ENCODE results near the gene SYAP1. TPM values are rescaled to one million over a fixed set of nuclear protein-coding genes. Genes with fewer than 3 reads are reported as not detected.
"Not testable (repeated sequence)": the region's sequence is repeated elsewhere in the genome, so short reads cannot be mapped to it uniquely, and the experiment has no call there.

The SYAP1 gene
- total and polyA plus RNA-seq, 10 of the 15 experiments (the other 5 are each of a cell fraction or from before 2014, with no cell fraction given): 5.9 to 29.9 (median 16.2) TPM

DNA sequence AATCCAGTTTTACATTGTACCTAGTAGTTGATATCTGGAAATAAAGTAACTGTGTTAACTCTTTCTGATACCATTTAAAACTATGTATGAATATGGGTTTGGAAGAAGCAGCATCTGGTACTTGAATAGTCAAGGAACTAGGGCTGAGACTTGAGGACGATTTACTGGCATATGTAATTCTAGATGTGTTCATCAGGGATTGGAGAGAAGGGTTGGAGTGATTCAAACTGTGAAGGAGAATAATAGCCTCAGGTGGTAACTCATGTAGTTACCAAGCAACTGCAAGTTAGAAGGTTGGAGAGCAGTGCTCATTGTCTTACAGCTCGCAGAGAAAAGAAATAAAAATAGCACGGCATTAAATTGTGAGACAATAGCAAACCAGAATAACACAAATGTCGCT, 37.3 kb downstream of the SYAP1 start (continued):
- no peak for TF ChIP-seq RCOR1 (conservative IDR thresholded peaks at IDR 0.05; ENCODE audit: low read depth, low read length)
- no peak for TF ChIP-seq JUNB (IDR thresholded peaks at IDR 0.05)
- TF ChIP-seq MTA3 (IDR thresholded peaks at IDR 0.05; ENCODE audit: borderline replicate concordance, low read length): no peak
- no peak for TF ChIP-seq SIN3A (IDR thresholded peaks at IDR 0.05; ENCODE audit: low read depth, low read length)
- no peak for TF ChIP-seq LARP7 (IDR thresholded peaks at IDR 0.05)

GRCh38 chrX:16761500-16761899, 42.1 kb downstream of the SYAP1 start:
- FAIRE-seq; H2AFZ ChIP-seq (ENCODE audit: control insufficient read depth, low read depth, low read length); intact Hi-C loops (cut with micrococcal nuclease; ENCODE audit: unreplicated experiment); BruUV-seq (replicated peaks); ATAC-seq; H3K4me1 ChIP-seq (ENCODE audit: control insufficient read depth, insufficient read depth, low read length); H4K20me1 ChIP-seq (ENCODE audit: control insufficient read depth, insufficient read depth); H3K36me3 ChIP-seq (ENCODE audit: control insufficient read depth in 2 of 2, insufficient read depth in 2 of 2, low read length in 1 of 2); H3K9ac ChIP-seq (ENCODE audit: control insufficient read depth, insufficient read depth, low read length); H3K27me3 ChIP-seq (replicated peaks in 1 of 2; ENCODE audit: control insufficient read depth in 2 of 2, insufficient read depth in 2 of 2, low read length in 1 of 2); H3K27ac ChIP-seq (ENCODE audit: control insufficient read depth, insufficient read depth); in situ Hi-C loops (cut with MboI); SMC1A ChIA-PET (ENCODE audit: uncharacterized antibody, unreplicated experiment); DNase-seq (ENCODE audit: low read depth, low spot score); H3K9me3 ChIP-seq (replicated peaks; ENCODE audit: control insufficient read depth, insufficient read depth, low read length); H3K4me2 ChIP-seq (ENCODE audit: control insufficient read depth, insufficient read depth); POLR2A ChIA-PET; H3K79me2 ChIP-seq (ENCODE audit: control insufficient read depth, insufficient read depth, low read length); RAD21 ChIA-PET (ENCODE audit: unreplicated experiment); H3K4me3 ChIP-seq: not testable (repeated sequence)
- CTCF ChIA-PET: interaction anchor here (0.6 kb wide), 2 partner anchors 21 to 285 kb away, joined by 3 to 4 read pairs; no protein-coding TSS in a partner anchor
- 84% methylated on average over 4 of the region's 4 CpGs for WGBS (ENCODE audit: insufficient coverage, insufficient replicate concordance, low lambda C conversion rate, missing lambda C conversion rate)
- peak; percentile 85 for TF ChIP-seq ZNF24 (IDR thresholded peaks at IDR 0.05)

- FAIRE-seq (no peak), ATAC-seq (no peak), DNase-seq (ENCODE audit: low read depth, low spot score) (no peak)
- Histone ChIP-seq H3K27ac (ENCODE audit: control insufficient read depth, insufficient read depth) (no peak overlapping the region), H3K79me2 (ENCODE audit: control insufficient read depth, insufficient read depth, low read length) (no peaks in the 10 kb centered on the region), H3K4me2 (ENCODE audit: control insufficient read depth, insufficient read depth) (no peak overlapping the region), H2AFZ (ENCODE audit: control insufficient read depth, low read depth, low read length) (no peak overlapping the region), H3K4me3 (no peak overlapping the region), H3K9ac (ENCODE audit: control insufficient read depth, insufficient read depth, low read length) (no peak overlapping the region), H3K27me3 (replicated peaks in 1 of 2; ENCODE audit: control insufficient read depth in 2 of 2, insufficient read depth in 2 of 2, low read length in 1 of 2) (no peaks in the 10 kb centered on the region), H3K9me3 (replicated peaks; ENCODE audit: control insufficient read depth, insufficient read depth, low read length) (no peaks in the 10 kb centered on the region), H3K4me1 (ENCODE audit: control insufficient read depth, insufficient read depth, low read length) (no peaks in the 10 kb centered on the region), H3K36me3 (ENCODE audit: control insufficient read depth in 2 of 2, insufficient read depth in 2 of 2, low read length in 1 of 2) (peaks cover 0 to 5% of the 10 kb centered on the region in 2 experiments; a peak in 2 of 4 replicates), H4K20me1 (ENCODE audit: control insufficient read depth, insufficient read depth) (no peaks in the 10 kb centered on the region)
- ChIA-PET POLR2A (no interaction called here), RAD21 (ENCODE audit: unreplicated experiment) (no interaction called here), CTCF (interaction anchor here (0.6 kb wide), 1 partner anchor 15 kb away, joined by 4 read pairs; no protein-coding TSS in a partner anchor), SMC1A (ENCODE audit: uncharacterized antibody, unreplicated experiment) (no interaction called here)
- intact Hi-C loops (cut with micrococcal nuclease; ENCODE audit: unreplicated experiment) (no loop called here), in situ Hi-C loops (cut with MboI) (no loop called here)
- TF ChIP-seq SUZ12 (IDR thresholded peaks at IDR 0.05; ENCODE audit: unreplicated experiment) (no peak), ATF7 (IDR thresholded peaks at IDR 0.05; ENCODE audit: low read depth) (no peak), PAX8 (IDR thresholded peaks at IDR 0.05) (no peak), RELA (IDR thresholded peaks at IDR 0.05; ENCODE audit: borderline replicate concordance, partially characterized antibody) (no peak), RUNX3 (IDR thresholded peaks at IDR 0.05; ENCODE audit: low read length) (no peak), MLLT1 (IDR thresholded peaks at IDR 0.05) (no peak)
- 100% methylated on average over 1 of the region's 1 CpG for WGBS (ENCODE audit: insufficient coverage, insufficient replicate concordance, low lambda C conversion rate, missing lambda C conversion rate)
- no TSS peak for BruUV-seq (replicated peaks)
Observed at GRCh38 chrX:16762579-16762978, 43.2 kb downstream of the SYAP1 start.
